Activated CD8-positive, alpha-beta memory T cell treated with anti-CD3 and anti-CD28 coated beads for 4 hours (primary cell): ENCODE data around the gene HOXB8.

Source experiments
- DNase-seq, 2 donors: peaks; one replicate each; pipeline ENCODE4 v3.0.0-alpha.2; 2020; ENCODE audit warnings: low read depth in 2 of 2

The HOXB8 gene

DNA sequence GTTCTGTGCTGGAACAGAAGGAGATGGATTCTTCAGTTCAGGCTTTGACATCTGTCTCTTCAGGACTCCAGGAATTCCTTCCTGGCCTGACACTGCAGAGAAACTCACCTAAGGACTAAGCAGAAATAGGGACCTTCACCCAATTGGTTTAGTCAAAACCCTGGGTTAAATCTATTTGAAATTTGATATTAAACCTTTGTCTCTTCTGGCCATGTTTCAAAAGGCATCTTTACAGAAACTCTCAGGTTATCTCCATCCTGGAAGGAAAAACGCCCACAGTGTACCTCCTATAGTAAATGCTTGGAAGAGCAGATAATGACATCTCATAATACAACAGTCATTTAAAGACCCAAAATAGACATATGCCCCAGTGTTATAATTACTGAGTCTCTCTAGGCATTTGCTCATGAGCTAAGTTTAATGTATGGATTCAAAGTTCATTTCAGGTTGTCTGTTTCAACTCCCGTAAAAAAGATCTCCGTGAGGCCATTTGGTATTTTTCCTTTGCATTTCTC lies 31.3 kb downstream of the HOXB8 start:
- no peak for DNase-seq

DNA sequence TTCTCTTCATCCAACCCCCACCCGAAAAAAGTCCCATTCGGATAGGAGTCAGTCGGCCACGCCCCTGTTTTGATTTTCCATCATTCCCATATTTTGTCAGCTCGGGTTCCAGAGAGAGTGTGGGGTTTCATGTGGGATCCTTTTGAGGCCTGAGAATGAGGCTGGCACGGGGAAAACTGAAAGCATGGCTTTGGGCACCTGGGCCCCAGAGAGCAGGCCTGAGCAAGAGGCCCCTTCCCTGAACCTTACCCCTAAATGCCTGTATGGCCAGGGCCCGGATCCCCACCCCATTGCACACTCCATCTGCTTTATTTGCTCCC lies 32.4 kb downstream of the HOXB8 start:
- DNase-seq, result no peak

DNA sequence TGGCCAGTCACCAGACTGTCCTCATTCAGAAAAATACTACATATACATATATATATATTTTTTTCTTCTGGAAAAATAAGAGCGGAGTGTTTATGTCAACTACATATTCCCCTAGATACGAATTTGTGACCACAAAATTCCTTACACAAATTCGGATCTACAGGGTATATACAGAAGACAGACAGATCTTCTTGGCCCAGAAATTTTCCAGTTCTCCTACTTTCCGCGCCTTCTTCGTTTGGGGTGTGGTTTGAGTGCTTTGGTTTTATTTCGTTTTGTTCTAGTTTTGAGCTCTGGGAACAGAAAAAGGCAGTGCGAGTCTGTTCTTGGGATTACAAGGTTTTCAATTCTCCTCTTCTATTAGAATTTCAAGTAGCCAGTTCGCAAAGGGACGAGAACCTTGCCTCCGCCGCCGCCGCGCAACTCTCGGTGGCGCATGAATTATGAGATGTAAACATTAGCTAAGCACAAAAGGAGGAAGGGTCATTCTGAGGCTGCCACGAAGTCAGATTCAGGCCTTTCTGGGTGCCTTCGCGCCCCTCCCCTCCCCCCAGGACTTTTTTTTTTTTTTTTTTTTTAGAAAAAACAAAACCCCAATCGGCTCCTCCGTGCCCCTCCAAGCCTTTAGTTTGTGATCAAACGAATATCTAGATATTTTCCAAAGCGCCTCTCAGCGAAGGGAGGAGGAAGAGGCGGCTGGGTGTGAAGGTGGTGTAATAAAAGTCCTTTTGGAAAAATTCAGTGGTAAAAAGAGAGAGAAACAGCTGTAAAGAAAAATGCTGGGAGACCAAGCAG lies 35.1 kb downstream of the HOXB8 start:
- no peak for DNase-seq

DNA sequence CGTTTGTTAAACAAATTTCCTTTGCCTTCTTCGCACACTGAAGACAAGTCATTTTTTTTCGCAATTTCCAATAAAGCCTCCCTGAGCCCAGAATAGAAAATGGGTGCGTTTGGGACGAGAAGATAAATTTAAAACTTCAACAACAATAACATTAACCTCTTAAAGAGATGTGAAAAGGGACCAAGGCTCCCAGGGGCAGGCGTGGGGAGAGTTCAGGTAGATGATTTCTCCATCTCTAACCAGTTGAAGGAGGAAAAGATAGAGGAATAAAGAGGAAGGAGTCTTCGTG lies 35.7 kb downstream of the HOXB8 start:
- DNase-seq, result no peak

DNA sequence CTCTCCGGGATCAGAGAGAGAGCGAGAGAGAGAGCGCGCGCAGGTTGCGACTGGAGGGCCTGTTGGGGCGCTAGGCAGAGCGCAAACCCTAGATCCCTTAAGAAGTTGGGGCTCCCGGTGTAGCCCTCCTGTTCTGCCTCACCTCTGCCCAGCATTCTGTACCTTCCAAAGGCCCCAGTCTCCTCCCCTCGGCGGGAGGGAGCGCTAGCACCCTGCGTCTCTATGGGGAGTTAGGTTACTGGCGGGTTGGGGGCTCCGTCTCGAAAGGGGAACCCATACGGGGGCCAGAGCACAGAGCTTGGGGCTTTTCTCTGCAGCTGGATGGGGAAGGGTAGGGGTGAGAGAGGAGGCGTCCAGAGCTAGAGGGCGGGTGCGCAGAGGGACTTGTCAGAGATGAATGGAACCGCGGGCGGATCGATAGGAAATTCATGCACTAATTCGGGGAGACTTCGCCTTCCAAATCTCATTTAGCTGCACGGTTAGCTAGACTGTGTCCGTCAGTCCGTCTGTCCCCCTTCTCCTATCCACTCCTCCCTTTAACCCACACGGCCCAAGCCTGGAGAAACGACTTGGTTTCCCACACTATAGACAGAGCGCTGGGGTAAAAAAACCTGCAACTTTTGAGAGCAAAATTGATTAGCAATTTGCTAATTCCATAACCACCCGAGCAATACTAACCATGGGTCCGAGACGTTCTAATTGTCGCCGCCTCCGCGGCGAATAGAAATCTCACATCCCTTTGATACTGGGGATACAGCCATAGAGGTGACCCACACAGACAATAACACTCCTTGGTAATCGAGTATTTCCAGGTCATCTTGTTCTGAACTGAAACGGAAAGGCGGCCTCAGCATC lies 36.2 kb downstream of the HOXB8 start:
- DNase-seq, result no peak

DNA sequence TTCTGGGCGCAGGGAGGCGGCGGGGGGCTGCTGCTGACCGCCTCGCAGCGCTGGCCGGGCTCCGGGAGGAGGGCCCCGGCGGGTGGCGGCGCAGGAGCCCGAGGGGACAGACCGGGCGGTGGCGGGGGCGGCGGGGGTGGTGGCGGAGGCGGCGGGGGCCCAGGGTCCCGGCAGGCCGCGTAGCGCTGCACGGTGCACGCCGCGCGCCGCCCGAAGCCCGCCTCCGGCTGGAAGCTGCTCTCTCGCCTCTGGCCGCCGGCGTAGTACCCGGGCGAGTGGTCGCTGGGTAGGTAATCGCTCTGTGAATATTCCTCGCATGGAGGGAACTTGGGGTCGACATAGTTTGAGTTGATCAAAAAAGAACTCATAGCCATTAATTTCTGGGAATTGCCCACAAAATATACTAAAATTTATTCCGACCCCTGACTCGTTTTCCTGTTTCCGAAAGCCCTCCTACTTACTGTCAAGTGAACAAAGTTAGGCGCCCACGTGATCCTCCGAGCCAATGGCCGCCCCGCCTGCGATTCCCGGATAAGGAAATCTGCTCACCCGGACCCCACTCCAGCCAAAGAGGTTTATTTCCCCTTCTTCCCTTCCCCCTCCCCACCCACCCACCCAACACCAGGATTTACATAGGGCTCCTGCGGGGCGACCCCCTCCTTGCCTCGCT lies 37.0 kb downstream of the HOXB8 start, which contains the start of gene HOXB4:
HOXB4 (minus strand) TSS at position 405 of the 670 bp plus-strand sequence; CDS start at position 374, 31 bp downstream.
- peak in 1 of 2 donors; percentile 43 for DNase-seq

DNA sequence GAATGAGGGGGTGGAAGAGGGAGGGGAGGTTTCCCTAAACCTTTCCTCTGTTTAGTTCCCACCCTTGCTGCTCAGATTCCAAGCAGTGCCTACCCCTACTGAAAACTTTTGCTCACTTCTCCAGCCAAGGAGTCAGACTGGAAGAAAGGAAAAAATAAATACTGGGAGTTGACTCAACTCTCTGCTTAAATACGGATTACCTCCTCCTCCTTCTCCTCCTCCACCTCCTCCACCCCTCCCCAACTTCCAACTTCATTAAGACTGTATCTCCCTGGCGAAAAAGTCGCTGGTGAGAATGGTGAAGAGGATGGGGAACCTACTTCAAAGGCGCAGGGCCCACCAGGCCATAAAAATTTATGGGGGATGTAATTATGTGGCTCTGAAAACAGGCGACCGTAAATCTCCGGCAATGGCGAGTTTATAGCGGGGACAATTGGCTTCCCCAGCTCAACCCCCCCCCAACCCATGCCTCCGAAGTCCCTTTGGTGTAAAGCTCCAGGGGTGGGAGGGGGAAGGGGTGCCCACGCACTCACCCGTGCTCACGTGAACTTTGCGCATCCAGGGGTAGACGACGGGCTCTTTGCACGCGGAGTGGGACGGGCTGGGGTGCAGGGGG lies 37.7 kb downstream of the HOXB8 start:
- DNase-seq, result no peak

DNA sequence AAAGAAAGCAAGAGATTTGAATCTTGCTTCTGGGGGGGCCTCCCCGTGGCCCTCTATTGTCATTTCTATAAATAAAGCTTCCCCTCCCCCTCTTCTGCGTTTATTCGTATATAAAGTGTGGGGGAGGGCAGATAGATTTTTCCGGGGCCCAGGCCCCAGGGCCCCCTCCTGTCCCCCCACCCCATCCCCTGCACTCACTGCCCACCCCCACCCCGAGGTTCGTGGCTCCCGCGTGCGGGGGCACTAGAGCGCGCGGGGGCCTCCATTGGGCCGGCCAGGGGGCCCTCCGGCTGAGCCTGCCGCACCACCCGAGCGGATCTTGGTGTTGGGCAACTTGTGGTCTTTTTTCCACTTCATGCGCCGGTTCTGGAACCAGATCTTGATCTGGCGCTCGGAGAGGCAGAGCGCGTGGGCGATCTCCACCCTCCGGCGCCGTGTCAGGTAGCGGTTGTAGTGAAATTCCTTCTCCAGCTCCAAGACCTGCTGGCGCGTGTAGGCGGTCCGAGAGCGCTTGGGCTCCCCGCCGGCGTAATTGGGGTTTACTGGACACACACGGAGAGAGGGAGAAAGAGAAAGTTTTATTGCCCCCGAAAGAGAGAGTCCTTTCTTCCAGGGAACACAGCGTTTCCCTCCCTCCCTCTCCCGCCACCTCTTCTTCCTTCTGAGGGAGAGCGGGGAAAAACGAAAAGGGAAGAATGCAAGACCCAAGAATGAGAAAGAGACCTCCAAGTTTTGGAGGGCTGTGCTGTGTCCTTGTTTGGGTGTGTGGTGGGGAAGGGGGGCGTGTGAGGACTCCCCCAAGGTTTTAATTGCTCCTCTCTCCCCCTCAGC lies 38.4 kb downstream of the HOXB8 start:
- DNase-seq, result no peak

DNA sequence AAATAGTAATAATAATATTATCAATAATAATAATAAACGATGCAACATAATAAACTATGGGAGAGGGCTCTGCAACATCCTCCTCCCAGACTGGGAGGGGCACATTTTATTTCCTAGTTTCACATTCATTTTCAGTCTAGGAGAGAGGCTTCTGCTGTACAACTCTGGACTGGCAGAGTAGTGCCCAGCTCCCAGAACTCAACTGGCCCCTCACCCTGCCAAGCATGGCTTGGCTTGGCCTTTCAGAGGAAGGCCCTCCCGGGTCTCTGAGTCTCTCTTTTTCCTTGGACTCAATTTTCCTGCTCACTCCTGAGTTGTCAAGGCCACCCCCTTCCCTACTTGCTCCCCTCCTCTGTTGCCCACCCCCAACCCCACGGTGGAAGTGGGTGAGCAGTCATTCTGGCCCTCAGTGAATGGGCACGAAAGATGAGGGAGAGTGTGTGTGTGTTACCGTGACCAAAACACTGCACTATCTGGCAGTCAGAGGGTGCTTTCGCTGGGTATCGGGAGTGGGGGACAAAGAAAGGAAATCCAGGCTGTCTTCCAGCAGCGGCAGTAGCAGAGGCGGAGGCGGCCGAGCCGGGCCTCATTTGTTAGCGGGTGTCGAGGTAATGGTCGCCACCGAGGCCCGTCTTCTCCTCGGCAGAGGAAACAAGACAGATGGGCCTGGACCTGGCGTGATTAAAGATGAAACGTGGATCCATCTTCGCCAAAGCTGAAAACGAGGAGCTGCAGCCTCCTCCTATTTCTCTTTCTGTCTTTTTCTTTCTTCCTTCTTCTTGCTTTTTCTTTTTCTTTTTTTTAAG lies 39.2 kb downstream of the HOXB8 start:
- DNase-seq, result no peak

DNA sequence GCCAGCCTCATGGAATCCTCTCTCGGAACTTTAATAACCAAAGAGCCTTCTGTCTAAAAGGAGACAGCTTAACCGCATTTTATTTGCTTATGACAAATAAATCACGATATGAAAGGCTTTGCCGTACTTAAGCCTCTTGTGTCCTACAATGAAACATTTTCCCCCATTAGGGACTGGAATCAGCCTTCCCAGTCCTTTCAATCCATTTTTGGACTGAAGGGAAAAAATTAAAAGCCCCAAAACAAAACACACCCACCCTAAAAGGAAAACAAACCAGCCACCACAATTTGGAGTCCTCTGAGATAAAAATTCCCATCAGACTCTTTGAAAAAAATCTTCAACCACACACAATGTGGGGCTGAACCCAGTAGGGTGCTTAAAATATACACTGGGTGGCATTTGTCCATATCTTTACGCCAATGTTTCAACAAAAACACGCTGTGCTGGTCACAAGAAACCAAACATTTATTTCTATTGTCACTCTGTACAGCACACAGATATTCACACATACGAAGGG lies 40.0 kb downstream of the HOXB8 start:
- no peak for DNase-seq

DNA sequence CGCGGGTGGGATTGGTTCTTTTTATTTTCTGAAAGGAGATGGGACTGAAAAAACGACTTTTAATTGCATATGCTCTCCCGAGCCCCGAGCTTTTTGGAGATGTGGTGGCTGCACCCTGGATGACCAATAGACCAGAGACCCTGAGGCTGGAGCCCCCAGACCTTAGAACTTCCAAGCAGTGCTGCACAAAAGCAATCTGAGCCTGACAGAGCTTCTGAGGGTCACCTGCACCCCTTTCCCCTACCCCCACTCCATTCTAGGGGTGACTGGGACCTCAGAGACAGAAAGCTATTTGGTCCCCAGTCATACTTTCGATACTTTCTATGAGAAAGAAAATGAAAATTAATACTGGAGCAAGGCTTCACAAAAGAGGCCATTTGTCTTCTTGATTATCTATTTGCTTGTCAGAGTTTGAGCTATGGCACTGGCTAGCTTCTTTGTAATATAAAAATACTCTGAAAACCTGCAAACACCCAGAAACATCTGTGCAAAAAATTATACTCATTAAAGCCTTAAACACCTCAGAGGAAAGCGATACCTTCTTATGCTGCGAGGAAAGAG lies 40.5 kb downstream of the HOXB8 start:
- DNase-seq, result no peak

DNA sequence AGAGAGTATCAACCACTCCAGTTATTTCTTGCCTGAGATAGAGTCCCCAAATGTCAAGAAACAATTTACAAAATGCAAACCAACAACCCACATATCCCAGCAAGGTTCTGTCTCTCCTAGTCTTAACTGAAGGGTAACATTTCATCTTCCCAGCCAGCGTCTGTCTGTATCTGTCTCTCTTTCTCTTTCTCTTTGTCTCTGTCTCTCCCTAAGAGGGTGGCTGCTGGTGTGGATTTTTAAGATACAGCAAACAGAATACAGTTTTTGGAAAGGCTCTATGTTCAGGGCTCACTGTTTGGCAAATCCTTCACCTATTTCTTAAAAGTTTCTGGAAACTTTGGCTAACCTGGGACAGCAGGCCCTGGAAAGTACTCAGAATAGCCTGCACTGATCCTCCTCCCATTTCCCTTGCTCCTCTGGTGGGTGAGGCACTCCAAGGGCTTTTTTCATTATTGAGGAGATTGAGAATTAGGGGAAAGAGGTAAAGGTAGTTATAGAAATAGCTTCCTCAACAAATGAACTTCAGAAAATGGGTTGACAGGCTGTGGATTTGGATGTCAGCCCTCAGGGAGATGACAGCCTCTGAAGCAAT lies 43.2 kb downstream of the HOXB8 start:
- DNase-seq, result no peak

DNA sequence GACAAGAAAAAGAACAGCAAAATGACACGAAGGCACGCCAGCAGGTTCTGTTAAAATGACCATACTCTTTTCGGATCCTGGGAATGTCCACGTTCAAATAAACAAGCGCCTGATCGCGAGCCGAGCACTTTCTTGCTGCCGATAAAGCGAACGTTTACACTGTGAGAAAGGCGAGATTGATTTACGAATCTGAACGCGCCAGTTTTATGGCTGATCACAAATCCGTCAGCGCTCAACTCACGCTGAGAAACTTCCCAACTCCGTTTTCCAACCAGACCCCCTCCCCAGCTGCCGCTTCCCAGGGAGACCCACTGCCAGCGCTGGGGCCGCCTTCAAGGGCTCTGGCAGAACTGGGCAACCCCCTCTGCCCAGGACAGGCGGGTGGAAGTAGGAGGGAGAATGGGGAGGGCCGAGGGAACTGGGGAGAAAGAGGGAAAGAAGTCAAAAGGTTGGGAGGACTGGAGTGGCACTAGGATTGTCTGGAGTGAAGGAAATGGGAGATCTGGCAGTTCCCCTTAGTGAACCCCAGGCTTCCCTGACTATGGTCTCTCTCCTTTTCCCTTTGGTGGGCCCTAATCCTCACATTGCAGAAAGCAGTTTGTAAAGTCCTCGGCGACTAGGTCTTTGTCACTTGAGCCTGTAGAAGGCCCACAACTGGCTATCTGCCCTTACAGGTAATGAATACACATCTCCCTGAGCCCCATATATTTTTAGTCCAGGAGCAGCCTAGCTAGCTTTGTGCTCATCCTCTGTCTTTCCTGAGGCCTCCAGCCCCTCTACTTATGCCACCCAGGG lies 43.9 kb downstream of the HOXB8 start:
- no peak for DNase-seq

DNA sequence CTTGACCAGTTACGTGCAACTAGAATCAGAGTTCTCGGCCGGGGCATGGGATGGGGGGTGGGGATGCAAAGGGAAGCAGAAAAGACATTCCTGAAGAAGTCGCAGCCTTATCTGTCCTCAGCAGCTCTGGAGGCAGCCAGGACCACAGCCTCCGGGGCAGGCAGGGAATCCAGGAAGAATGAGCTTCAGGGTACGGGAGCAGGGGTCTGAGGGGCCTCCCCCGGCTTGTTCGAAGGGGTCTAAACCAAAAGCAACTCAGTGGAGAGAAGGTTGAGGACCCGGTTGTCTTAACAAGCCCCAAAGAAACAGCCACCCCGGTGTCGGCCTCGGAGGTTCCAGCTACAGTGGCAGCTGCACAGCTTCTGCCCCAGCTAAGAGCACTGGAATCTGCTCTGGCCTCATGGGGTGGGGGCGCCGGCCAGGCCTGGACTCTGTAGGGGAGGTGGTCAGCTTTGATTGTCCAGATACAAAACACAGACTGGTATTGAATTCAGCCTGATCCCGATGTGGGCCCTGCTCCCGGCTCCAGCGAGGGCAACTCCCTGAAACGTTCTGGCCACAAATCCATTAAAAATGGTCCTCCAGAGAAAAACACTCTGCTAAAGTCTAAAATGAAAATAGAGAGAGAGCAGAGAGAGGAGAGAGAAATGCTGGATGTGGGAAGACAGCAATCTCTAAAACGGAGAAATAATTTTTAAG lies 44.6 kb downstream of the HOXB8 start:
- no peak for DNase-seq

DNA sequence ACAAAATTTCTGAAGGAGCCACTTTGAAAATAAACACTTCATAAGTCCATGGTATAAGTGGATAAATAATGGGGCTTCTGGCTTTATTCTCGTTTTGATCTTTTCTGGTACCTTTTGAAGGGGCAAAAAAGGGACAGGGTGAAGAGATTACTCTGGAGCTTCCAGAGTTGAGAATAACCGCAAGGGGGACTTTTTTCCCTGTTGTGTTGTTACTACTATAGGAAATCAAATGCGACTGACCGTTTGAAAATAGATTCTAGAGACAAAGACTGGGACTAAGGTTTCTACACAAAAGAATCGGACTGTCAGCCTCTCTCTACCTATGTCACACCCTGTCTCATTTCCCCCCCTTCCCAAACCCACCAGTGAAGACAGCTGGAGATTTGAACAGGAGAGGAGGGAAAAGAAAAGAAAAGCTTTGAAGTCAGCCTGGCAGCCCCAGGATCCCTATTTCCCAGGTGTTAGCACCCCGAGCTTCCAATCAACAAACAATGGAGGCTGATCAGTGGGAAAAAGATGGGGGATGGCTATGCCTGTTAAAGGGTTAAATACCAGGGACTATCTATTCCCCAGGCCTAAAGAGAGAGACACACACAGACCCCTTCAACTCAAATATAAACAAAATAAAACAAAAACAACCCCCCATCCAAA lies 45.3 kb downstream of the HOXB8 start:
- no peak for DNase-seq

DNA sequence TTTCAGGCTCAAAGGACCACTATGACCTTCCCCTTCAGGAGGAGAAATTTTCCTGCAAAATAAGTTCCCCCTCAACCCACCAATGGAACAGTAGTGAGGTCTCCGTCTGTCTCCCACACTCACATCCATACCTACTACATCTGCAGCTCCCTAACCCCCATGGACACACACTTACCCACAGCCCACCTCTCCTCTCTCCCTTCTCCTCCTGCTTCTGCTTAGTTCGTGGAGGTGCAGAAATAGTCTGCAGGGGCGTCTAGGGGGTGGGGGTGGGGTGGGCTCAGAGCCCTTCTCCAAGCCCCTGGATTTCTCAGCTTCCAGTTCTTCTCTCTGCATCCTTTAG lies 45.9 kb downstream of the HOXB8 start:
- DNase-seq, result no peak

DNA sequence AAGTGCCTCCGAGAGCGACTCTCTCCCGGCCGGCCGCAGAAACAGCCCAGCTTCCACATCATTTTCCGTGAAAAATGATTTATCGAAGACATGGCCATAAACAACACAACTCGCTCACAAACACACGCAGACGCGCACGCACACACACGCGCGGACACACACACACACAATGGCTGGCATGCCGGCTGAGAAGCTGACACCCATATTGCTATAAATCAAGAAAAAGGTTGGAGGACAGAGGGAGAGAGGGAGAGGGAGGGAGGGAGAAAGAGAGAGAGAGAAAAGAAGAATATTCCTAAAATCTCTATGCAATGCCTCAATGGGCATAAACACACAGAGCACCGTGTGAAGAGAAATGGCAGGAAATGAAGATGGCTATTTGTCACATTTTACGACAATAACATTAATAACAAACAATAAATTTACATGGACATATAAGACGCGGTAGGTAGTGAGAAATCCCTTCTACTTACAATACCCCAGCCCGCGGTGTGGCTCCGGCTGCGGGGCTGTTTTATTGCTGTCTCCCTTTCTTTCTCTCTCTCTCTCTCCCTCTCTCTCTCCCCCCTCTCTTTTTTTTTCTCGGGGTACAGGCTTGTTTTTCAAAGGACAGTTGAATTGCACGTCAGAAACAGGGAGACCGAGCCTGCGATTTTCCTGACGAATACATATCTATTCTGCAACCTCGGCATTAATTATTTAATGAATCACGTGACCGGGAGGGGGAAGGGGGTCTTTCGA lies 46.4 kb downstream of the HOXB8 start:
- no peak for DNase-seq
